GM21786 (cell line): ENCODE measurements around the gene TSPAN16.

ENCODE experiments used
- ATAC-seq: cut with Tn5 transposase; IDR thresholded peaks from one replicate; pipeline ENCODE4 v1.9.1; 2021; ENCODE audit not compliant: unreplicated experiment

TSPAN16 gene, protein sequence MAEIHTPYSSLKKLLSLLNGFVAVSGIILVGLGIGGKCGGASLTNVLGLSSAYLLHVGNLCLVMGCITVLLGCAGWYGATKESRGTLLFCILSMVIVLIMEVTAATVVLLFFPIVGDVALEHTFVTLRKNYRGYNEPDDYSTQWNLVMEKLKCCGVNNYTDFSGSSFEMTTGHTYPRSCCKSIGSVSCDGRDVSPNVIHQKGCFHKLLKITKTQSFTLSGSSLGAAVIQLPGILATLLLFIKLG

DNA sequence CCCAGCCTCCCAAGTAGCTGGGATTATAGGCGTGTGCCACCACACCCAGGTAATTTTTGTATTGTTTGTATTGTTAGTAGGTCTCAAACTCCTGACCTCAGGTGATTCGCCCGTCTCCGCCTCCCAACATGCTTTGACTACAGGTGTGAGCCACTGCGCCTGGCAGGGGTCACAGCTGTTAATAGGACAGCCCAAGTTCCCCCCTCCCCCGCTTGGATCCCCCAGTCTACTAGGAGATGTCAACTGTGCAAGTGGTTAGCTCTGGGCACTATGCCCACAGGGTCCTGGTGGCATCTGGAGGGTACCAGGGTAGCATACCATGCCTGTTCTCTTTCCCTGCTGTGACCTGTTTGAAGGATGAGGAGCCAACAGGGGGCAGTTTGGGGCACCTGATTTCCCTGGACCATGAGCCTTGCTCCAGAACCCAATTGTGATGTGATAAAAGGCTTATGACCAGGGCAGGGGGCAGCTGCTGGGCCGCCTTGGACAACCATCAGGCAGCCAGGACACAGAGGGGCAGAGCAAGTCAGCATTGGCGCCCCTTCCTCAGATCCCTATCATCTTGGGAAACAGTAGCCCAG is at the start of gene TSPAN16:
Gene TSPAN16 (plus strand): TSS at position 496 of the 581 bp plus-strand sequence. CDS start 138 bp downstream, outside the sequence.
- no peak for ATAC-seq

DNA sequence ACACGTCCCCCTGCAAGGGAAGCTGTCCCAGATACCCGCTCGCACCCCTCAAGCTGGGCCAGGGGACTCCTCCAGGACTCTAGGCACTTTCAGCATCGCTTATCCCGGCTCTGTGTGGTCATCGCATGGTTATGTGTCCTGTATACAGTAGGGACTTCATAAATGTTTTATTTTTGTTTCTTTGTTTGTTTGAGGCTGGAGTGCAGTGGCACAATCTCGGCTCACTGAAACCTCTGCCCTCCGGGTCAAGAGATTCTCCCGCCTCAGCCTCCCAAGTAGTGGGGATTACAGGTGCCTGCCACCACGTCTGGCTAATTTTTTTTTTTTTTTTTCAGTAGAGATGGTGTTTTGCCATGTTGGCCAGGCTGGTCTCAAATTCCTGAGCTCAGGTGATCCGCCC is 49.0 kb upstream of the TSPAN16 start:
- ATAC-seq: no peak

GRCh38 chr19:11247391-11247790 is 48.6 kb upstream of the TSPAN16 start:
- ATAC-seq: no peak

DNA sequence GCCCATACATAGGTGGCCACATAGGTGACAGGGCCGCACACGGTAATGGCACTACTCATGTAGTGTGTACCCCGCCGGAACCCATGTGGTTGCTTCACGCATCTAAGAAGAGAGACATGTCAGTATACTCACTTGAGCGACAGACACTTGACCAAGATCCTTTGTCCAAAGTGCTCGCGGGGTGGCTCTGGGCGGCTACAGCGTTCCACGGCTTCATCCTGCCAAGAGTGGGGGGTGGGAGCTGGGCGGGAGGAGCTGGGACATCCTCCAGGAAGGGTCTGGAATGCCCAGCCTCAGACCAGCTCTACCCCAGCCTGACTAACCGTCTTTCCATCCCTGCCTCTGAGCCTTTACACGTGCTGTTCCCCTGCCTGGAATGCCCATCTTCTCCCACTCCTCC is 48.0 kb upstream of the TSPAN16 start:
- ATAC-seq: no peak

- no peak for ATAC-seq
Observed at GRCh38 chr19:11248852-11249251, 47.1 kb upstream of the TSPAN16 start.

DNA sequence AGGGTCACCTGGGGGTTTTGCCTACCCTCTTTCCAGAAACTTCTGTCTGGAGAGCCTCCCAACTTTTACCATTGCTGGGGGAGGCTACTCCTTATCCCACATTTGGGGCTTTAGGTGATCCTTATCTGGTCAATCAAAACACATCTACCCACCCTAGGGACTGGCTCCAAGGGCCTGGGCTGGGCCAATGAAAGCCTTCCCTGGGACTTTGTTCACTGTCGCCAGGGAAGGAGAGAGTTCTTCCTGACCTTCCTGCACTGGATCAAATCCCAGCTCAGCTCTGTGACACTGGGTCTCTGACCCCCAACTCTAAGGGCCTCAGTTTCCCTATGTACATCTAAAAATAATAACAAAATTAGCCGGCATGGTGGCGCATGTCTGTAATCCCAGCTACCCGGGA is 44.7 kb upstream of the TSPAN16 start:
- no peak for ATAC-seq

DNA sequence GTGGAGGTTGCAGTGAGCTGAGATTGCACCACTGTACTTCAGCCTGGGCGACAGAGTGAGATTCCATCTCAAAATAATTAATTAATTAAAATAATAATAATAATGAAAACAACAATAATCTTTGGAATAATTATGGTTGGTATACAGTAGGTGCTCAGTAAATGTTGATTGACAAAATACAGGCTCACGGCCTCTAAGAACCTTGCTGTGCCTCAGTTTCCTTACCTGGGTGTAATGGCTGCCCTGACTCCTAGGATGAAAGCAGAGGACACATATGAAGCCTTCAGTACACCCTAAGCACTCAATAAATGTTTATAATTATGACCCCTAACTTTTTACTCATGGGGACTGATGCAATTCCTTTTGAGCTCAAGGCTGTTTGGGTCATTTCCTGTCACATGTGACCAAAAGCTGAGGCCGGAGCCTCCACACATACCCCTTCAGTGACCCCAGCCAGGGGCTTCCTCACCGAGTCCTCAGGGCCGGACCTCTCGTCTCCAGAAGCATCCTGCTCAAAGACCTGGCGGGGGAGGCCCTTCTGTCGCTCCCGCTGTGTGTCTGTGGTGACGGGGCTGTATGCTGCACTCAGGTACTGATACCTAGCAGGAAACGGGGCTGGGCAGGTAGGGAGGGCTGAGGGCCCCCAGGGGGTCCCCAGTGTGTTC is 44.2 kb upstream of the TSPAN16 start:
- ATAC-seq: no peak

- no peak for ATAC-seq
Observed at GRCh38 chr19:11252665-11253355, 43.1 kb upstream of the TSPAN16 start.

GRCh38 chr19:11254666-11255065 is 41.3 kb upstream of the TSPAN16 start:
- ATAC-seq: no peak

- no peak for ATAC-seq
Observed at GRCh38 chr19:11256189-11256588, 39.8 kb upstream of the TSPAN16 start.

- ATAC-seq: no peak
Observed at GRCh38 chr19:11257846-11258380, 38.0 kb upstream of the TSPAN16 start.

DNA sequence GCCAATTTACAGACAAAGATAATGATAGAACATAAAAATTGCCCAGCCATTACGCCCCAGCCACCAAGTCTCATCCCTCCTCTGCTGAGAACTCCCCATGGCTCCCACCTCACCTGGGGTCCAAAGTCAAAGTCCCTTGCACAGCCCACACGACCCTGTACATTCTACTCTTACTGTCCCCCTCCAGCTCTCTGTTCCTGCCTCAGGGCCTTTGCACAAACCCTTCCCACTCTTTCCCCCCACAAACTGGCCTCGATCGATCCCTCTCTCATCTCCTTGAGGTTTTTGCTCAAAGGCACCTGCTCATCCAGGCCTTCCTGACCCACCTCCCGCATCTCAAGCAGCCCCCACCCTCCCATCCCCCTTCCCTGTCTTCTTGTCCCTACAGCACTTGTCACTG is 35.0 kb upstream of the TSPAN16 start:
- no peak for ATAC-seq

GRCh38 chr19:11261431-11261970 is 34.5 kb upstream of the TSPAN16 start:
- ATAC-seq: no peak

DNA sequence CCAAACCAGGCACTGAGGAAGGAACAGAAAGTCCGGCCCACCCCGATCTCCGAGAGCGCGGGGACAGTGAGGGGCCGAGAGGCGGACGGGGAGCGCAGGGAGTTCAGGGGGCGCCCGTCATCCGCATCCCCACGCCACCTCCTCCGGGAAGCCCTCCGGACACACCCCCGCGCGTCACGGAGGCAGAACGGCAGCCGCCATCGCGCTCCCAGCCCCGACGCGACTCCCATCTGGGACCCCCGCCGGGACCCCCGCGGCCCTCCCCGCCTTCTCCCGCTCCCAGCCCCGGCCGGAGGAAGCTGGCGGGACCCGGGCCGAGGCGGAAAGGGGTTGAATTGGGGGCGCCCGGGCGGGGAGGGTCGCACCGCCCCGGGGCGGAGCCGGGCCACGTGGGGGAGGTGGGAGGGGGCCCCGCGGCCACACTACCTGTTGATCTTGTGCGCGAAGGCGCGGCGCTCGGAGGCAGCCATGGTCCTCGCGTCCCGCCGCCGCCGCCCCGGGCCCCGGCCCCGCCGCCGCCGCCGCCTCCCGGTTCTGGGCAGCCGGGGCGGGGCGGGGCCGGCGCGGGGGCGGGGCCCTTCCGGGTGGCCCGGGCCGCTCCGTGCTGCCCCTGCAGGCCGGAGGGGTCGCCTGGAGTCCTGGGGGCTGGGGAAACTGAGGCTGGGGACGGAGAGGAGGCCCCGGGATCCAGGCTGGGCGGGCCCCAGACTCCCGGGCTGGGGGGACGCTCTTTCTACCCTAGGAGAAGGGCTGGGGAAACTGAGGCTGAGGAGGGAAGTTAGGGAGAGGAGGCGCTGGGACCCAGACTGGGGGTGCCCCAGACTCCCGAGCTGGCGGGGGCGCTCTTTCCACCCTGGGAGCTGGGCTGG is 33.8 kb upstream of the TSPAN16 start, which contains the start of gene DOCK6:
Gene DOCK6 (minus strand): TSS at position 554 of the 869 bp plus-strand sequence. CDS start 84 bp downstream, at position 470.
- no peak for ATAC-seq

GRCh38 chr19:11263726-11264125 is 32.2 kb upstream of the TSPAN16 start:
- ATAC-seq: no peak

DNA sequence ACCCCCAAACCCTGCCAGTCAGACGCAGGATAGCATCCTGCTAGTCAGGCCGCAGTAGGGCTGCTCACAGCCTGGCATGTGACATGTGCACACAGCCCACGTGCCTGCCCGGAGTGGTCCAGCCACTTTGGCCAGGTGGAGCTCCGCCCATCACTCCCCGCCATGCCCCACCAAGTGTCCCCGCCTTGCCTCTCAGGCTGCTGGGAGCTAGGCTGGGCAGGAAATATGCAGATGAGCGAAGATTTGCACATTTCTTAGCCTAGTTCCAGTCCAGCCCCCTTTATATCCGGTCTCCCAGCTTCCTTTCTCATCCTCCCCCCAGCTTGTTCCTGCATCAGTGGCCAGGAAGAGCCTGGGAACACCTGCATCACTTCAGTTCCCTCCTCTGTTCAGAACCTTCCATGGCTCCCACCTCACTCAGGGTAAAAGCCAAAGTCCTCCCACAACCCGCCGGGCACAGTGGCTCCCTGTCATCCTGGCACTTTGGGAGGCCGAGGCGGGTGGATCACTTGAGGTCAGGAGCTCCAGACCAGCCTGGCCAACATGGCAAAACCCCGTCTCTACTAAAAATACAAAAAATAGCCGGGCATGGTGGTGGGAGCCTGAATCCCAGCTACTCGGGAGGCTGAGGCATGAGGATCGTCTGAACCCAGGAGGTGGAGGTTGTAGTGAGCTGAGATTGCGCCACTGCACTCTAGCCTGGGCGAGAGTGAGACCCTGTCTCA is 31.3 kb upstream of the TSPAN16 start:
- ATAC-seq: no peak

DNA sequence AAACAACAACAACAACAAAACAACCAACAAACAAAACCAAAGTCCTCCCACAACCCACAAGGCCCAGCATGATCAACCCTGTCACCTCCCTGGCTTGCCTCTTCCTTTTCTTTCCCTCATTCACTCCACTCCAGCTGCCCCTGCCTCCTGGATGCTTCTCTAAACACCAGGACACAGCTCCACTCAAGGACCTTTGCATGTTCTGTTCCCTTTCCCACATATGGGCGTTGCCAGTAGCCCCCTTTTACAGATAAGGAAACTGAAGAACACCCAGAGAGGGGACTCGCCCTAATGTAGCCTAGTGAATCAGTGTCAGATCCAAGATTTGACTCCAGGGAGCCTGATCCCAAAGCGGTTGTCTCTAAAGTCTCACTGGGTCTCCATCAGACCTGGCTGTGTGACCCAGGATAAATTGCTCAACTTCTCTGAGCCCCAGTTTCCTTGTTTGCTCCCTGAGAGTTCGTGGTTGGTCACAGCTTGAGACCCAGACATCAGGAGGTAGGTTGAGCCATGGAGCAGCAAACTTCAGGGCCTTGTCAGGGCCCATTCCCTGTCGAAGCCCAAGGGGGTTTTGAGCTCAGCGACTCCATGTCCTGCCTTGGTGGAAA is 30.7 kb upstream of the TSPAN16 start:
- ATAC-seq: no peak

DNA sequence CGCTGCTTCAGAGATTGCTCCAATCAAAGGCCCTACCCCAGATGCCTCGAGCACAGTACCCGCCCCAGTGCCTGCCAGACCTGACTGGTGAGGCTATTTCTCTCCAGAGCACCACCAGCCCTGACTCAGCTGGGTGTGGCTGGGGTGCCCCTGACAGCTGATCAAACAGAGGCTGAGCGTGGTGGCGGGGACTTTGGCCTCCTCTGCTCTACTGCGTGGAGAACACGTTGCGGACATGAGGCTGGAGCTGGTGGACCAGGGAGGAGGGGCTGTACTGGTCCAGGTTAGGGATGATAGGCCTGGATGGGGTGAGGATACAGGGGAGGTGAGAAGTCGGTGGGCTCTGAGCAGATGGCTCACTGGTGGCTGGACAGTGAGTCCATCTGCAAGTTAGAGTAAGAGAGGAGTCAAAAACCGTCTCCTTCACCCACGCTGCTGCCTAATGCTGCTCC is 30.1 kb upstream of the TSPAN16 start:
- no peak for ATAC-seq
